ENCODE results near the gene FZR1. TPM values are rescaled to one million over a fixed set of nuclear protein-coding genes. Genes with fewer than 3 reads are reported as not detected.

Gene FZR1
- total and polyA plus RNA-seq, 2 of the 8 experiments (the other 6 are each of a cell fraction or from before 2014, with no cell fraction given), result 21.6 to 35.5 TPM

GRCh38 chr19:3536429-3537100 is 30.5 kb downstream of the FZR1 start (continued):
- TF ChIP-seq BACH1 (IDR thresholded peaks at IDR 0.05; ENCODE audit: low read length) (no peak), SP4 (IDR thresholded peaks at IDR 0.05; ENCODE audit: low read length) (no peak), KDM5A (IDR thresholded peaks at IDR 0.05; ENCODE audit: low read length) (no peak), POLR2A (IDR thresholded peaks at IDR 0.05; ENCODE audit: control extremely low read depth in 1 of 2, low read depth in 2 of 2, low read length in 2 of 2) (no peak), USF2 (IDR thresholded peaks at IDR 0.05; ENCODE audit: low read length) (no peak)
